HG02884 (cell line): ENCODE results near the gene AZI2.

Experiments used
- ATAC-seq: cut with Tn5 transposase; IDR thresholded peaks from one replicate; pipeline ENCODE4 v1.9.1; 2021; ENCODE audit warnings: mild to moderate bottlenecking, moderate library complexity; ENCODE audit not compliant: unreplicated experiment

The AZI2 gene

DNA sequence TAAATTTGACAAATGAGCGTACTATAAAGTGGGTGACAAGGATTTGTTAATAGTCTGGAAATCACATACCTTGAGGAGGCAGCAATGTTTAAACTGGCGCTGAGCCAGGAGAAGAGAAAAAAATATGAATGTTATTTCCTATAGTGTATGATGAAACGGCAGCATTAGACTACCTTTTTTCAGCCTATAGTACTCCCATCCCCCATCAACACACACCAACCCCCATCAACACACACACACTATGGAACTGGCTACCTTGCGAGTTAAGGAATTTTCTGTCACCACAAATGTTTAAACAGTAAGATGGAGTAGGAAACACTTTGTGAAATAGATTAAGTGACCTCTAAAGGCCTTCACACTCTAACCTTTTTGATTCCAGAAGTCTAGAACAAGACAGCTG lies 46.9 kb downstream of the AZI2 start:
- ATAC-seq, result no peak

DNA sequence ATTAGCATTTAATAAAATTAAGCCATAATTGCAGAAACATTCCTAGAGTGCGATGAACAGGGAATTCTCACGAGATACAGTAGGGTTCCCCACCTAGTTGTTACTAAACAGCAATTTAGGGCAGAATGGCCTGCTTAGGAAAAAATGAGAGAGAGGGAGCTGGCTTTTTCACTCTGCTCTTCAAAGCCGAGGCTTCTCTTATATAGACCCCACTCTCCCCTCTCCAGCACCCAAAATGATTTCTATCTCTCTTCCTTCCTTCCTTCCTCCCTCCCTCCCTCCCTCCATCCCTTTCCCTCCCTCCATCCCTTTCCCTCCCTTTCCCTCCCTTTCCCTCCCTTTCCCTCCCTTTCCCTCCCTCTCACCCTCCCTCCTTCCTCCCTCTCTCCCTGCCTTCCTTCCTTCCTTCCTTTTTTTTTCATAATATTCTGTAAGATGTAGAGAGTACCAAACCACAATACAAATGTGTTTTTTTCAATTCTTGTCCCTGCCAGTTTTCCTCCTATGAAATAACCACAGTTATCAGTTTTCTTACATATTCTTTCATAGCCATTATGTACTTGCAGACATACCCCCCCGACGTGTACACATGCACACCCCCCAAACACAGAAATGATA lies 48.2 kb downstream of the AZI2 start:
- no peak for ATAC-seq

DNA sequence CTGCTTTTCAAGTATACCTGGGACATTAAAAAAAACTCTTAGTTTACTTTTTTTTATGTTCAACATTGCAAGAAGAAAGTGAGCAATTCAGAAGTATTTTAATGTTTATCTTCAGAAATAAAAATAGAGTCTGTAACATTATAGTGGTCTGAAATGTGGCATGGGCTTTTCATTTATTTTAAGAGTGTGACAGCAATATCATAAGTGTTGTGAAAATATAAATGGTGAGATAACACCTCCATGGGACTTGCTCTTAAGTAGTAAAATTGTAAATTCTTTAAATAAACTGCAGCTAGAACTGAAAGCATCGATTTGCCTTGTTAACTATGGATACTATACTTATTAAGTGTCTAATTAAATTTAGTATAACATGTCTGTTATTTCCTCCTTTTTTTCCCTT lies 48.9 kb downstream of the AZI2 start:
- no peak for ATAC-seq

DNA sequence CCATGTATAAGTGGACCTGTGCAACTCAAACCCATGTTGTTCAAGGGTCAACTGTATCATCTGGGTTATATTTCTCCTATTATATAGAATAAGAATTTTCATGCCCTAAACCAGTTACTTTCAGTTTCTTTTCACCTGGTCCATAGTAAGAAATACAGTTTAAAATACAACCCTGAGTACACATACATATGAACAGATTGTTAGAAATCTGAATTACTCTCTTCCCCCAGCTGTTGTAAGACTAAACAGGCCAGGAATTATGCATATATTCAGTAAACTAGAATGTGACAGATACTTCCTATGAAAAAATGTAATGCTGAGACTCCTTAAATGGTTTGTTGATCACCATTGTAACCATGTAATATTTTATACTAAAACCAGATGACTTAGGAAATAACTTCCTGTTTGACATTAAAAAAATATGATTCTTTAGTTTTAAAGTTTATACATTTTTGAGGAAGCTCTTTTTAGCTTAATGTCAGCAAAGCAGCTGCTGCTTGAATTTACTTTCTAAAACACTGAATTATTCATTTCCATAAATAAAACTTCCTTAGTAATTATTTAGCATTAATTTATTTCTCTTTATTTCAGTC lies 52.6 kb downstream of the AZI2 start:
- no peak for ATAC-seq

DNA sequence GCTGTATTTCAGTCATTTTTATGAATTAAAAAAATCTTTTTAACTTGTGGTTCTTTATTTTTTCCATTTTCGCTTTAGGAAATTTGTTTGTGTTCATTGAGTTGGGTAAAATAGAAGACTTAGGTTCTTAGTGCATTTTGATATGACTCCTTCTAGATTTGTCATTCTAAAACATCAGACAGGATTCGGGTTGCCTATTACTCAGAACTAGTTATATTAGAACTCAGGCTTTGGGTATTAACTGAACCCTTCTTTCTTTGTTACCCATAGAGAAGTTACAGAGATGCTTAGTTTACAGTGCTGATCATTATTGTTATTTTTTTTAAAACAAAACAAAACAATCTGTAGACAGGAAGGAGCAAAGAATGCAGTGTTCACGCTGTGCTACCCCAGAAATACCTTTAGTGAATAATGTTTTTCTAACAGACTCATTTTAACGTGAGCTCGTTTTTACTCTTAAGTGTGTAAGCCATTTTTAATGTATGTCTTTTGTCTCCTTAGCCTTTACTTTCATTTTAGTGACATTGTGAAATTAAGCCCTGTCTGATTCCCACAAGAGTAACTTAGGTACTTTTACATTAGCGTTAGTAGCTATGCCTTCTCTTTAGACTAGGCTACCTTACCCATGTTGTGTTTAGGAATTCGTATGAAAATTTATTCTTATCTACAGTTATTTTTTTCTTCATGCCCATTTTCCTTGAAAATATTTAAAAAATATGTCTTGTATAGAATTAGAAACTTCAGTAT lies 53.8 kb downstream of the AZI2 start:
- no peak for ATAC-seq

DNA sequence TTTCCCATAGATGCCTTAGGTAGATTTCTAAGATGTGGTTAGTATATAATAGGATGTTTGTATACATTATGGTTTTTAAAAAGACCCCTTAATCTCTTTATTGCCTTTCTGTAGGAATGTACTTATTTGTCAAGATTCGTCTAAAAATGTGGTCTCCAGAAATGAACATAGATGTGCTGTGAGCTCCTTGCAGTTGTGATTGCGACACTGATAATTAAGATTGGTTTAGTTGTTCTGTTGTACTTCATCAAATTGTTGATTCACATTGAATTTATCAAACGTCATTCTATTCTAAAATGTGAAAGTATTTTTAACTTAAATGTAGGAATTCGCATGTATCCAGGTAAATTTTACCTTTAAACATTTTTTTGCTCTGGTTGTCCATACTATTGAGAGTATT lies 56.0 kb downstream of the AZI2 start:
- ATAC-seq, result no peak

DNA sequence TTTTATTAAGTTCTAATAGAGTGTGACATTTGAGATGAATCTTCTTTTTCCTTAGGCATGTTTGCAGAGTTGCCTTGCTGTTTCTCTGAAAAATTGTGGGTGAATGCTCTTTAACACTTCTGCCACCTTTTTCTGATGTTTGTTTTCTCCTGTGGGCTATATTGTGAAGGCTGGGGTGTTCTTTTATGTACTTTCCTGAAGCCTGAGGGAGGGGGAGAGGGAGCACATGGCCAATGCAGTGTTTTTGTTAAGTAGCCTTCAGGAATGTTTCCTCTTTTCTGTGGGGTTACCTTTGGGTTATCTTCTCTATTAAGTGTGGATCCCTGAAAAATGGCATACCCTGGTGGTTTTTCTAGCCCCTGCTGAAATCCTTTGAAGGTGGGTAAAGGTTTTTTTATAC lies 57.0 kb downstream of the AZI2 start:
- no peak for ATAC-seq

DNA sequence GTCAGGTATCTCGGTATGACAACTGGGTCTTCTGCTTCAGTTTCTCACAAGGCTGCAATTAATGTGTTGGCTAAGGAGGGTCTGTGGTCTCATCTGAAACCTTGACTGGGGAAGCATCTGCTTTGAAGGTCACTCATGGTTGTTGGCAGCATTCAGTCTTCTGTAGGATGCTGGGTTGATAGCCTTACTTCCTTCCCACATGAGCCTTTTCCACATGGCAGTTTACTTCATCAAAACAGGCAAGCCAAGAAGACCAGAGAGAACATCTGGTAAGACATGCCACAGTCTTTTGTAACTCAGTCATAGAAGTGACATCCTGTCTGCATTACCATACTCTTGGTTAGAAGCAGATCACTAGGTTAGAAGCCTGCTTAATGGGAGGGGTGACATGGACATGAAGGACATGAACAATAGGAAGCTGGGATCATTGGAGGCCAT lies 57.7 kb downstream of the AZI2 start:
- ATAC-seq, result no peak

DNA sequence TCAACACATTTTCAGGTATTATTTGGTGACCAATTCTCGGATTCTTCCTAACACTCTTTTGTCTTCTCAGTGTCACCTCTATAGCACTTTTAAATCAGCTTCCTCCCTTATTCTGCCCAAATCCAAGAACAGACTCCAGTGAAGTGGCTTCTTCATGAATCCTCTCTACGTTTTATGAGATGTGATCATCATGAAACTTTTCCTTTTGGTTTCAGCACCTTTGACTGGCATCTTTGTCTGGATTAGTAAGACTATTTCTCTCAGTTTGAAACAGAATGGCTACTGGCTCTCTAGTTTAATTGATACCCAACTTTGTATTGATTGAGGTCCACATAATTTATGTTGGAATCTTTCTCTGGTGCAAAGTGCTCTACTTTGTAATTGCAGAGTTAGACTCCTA lies 61.6 kb downstream of the AZI2 start:
- no peak for ATAC-seq

DNA sequence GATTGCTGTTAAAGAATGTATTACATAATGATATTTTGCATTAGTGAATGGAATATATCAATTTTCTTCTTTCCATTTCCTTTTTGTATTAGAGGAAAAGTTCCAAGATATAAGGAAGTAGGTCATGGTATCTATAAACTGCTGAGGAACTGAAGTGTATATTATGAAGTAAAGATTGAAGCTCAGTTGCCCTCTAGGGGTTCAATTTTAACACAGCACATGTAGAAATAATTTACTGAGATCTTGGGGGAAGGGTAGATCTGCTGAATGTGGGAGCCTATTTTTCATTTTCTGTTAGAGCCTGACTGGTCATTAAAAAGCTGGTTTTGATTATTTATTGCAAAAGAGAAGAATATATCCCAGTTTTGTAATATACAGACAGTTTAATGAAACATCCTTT lies 62.0 kb downstream of the AZI2 start:
- peak; percentile 90 for ATAC-seq

DNA sequence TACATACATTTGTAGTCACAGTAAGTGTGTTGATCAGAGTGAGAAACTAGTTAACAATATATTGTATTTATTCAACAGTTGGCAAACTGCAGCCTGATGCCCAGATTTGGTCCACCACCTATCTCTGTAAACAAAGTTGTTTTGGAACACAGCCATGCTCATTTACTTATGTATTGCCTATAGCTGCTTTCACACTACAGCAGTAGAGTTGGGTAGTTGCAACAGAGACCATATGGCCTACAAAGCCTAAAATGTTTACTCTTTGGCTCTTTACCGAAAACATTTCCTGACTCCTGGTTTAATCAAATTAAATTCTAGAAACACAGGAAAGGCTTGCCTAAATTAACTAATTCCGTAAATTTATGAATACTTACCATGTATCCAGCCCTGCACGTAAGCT lies 67.8 kb downstream of the AZI2 start:
- no peak for ATAC-seq

DNA sequence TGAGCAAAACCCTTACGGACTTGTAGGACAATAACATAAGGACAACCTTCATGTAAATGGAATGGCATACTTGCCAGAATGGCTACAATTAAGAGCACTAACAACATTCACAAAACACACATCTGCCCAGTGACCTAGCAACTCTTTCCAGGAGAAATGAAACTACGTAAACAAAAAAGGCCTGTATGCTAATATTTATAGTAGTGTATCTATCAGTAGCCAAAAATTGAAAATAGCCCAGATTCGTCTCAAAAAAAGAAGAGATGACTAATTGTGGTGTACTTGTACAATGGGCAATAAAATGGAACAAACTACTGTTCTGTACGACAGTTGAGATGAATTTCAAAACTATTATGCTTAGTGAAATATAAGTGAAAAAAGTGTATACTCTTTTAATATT lies 68.9 kb downstream of the AZI2 start:
- ATAC-seq, result no peak

DNA sequence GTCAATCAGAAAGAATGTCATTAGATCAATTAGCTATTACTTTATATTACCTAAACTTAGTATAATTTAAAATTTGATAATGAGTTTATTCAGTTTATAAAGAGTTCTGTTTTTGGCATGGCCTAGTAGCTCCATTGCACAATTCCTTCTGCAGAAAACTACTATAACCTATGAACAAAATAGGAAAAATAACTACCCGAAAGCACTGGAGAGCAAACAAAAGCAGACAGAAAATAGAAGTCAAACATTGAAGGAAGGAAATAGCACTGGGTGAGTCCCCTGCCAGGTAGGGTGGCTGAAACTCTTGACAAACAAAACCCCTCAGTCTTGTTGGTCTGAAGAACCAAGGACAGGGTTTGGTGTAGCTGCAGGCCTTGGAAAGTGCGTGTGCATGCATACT lies 69.7 kb downstream of the AZI2 start:
- ATAC-seq, result no peak

DNA sequence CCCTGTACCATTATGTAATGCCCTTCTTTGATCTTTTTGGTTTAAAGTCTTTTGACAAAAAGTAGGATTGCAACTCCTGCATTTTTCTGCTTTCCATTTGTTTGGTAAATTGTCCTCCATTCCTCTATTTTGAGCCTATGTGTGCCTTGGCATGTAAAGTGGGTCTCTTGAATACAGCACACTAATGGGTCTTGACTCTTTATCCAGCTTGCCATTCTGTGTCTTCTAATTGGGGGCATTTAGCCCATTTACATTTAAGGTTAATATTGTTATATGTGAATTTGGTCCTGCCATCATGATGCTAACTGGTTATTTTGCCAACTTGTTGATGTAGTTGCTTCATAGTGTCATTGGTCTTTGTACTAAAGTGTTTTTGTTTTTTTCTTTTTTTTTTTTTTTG lies 74.8 kb downstream of the AZI2 start:
- no peak for ATAC-seq
